Right cardiac atrium (tissue), 5 donors: Measurements from ENCODE around the gene CBARP. TPM values are rescaled to one million over a fixed set of nuclear protein-coding genes. Genes with fewer than 3 reads are reported as not detected.

Experiments
- ATAC-seq, 2 donors: fragments of 200-7000 bp; cut with Tn5 transposase; one replicate each; pipeline versions ENCODE4 v1.8.0 to v1.9.1; 2020; ENCODE audit warnings: moderate library complexity in 2 of 2, mild to moderate bottlenecking in 1 of 2
- DNase-seq, 3 donors: peaks; one replicate each; pipeline ENCODE4 v3.0.0-alpha.2; 2020
- H3K27ac ChIP-seq: one replicate; pipeline ENCODE4 v1.5.1; 2013; ENCODE audit warnings: mild to moderate bottlenecking, low read length, control low read depth, moderate library complexity
- H3K27me3 ChIP-seq: one replicate; pipeline ENCODE4 v1.6.1; 2013; ENCODE audit not compliant: control insufficient read depth, insufficient read depth
- H3K4me1 ChIP-seq: one replicate; pipeline ENCODE4 v1.6.1; 2013; ENCODE audit warnings: low read length; ENCODE audit not compliant: control insufficient read depth, insufficient read depth
- H3K4me3 ChIP-seq: one replicate; pipeline ENCODE4 v1.5.1; 2013; ENCODE audit warnings: low read length, control low read depth
- H3K9me3 ChIP-seq: one replicate; pipeline ENCODE4 v1.6.1; 2013; ENCODE audit warnings: low read length; ENCODE audit not compliant: control insufficient read depth
- WGBS: extraction: QIAGEN DNeasy Blood & Tissue Kit; methylation state at CpG from one replicate; pipeline ENCODE4 v1.1.7; 2013; 5-methylcytosine and 5-hydroxymethylcytosine counted together
- intact Hi-C, 4 donors: fragments of 100-400 bp; cut with DNase I; formaldehyde crosslinking; loops; one replicate each; pipeline versions ENCODE4 v1.11.0 to v1.14.0; 2022 to 2023
- polyA plus RNA-seq: library from polyadenylated mRNA; stranded (reverse); fragments of 200-250 nt; gene quantifications from one replicate; pipeline ENCODE4 v1.2.3, GENCODE V29; 2013
- total RNA-seq, 4 donors: library from RNA; stranded (reverse); fragmentation: NEBNext Ultra II Directional; extraction: Animal tissue kit (Norgen Biotek cat#: 25700); gene quantifications; one replicate each; pipeline ENCODE4 v1.2.1, GENCODE V29; 2021
- donor health status: healthy with polysubstance abuse.
- donor health status: DM: no; HTN: yes; CAD: no.
- donor health status: DM: no; HTN: no; CAD: no.
- donor health status: DM: no; HTN: yes; CAD: no; lungs with severe emphysema.
- donor health status: DM: yes; HTN: yes; CAD: no.

The CBARP gene
- total and polyA plus RNA-seq, 5 donors: 0.89 to 2.2 (median 1.2) TPM

- DNase-seq (no peak), ATAC-seq (peak; percentile 1)
- WGBS: 22% methylated on average over 44 of the region's 44 CpGs
- intact Hi-C loops: no loop called here
- Histone ChIP-seq H3K4me3 (peak overlapping the region; percentile 21), H3K27me3 (no peaks in the 10 kb centered on the region), H3K27ac (peak overlapping the region; percentile 79), H3K9me3 (no peaks in the 10 kb centered on the region), H3K4me1 (peaks cover 15% of the 10 kb centered on the region)
Observed at GRCh38 chr19:1274852-1275259, 37.1 kb upstream of the CBARP start.

GRCh38 chr19:1274081-1274851 is 36.5 kb upstream of the CBARP start:
- intact Hi-C loops: no loop called here
- Histone ChIP-seq H3K4me3 (no peak overlapping the region), H3K27ac (peak overlapping the region; percentile 79), H3K9me3 (no peaks in the 10 kb centered on the region), H3K4me1 (peaks cover 15% of the 10 kb centered on the region), H3K27me3 (no peaks in the 10 kb centered on the region)
- no peak for ATAC-seq
- peak in 2 of 3 donors; percentile 43 to 81 for DNase-seq
- WGBS: 80% methylated on average over 46 of the region's 46 CpGs

- no peak for DNase-seq
- H3K27me3 ChIP-seq: no peaks in the 10 kb centered on the region
- intact Hi-C loops: no loop called here
- H3K27ac ChIP-seq: no peak overlapping the region
- 70% methylated on average over 25 of the region's 25 CpGs for WGBS
- H3K9me3 ChIP-seq: no peaks in the 10 kb centered on the region
- H3K4me3 ChIP-seq: no peak overlapping the region
- no peak for ATAC-seq
- H3K4me1 ChIP-seq: peaks cover 15% of the 10 kb centered on the region
Observed at GRCh38 chr19:1273263-1274041, 35.6 kb upstream of the CBARP start.

GRCh38 chr19:1272423-1273262 is 34.8 kb upstream of the CBARP start:
- intact Hi-C loops: no loop called here
- DNase-seq: no peak
- Histone ChIP-seq H3K4me3 (no peak overlapping the region), H3K27ac (peak overlapping the region; percentile 5), H3K4me1 (peaks cover 15% of the 10 kb centered on the region), H3K9me3 (no peaks in the 10 kb centered on the region), H3K27me3 (no peaks in the 10 kb centered on the region)
- no peak for ATAC-seq
- WGBS: 66% methylated on average over 33 of the region's 33 CpGs

- H3K27ac ChIP-seq: peak overlapping the region; percentile 5
- no peaks in the 10 kb centered on the region for H3K27me3 ChIP-seq
- intact Hi-C loops: no loop called here
- H3K9me3 ChIP-seq: no peaks in the 10 kb centered on the region
- H3K4me1 ChIP-seq: peaks cover 15% of the 10 kb centered on the region
- DNase-seq (peak in 1 of 3 donors; percentile 38), ATAC-seq (no peak)
- no peak overlapping the region for H3K4me3 ChIP-seq
- 65% methylated on average over 37 of the region's 37 CpGs for WGBS
Observed at GRCh38 chr19:1271528-1272422, 34.0 kb upstream of the CBARP start.

- DNase-seq: no peak
- intact Hi-C loops: no loop called here
- ATAC-seq: no peak
Observed at GRCh38 chr19:1270854-1271527, 33.2 kb upstream of the CBARP start.

GRCh38 chr19:1270213-1270853 is 32.5 kb upstream of the CBARP start:
- H3K4me1 ChIP-seq: peaks cover 17% of the 10 kb centered on the region
- peak overlapping the region; percentile 98 for H3K27ac ChIP-seq
- peak overlapping the region; percentile 82 for H3K4me3 ChIP-seq
- H3K27me3 ChIP-seq: no peaks in the 10 kb centered on the region
- ATAC-seq (no peak), DNase-seq (no peak)
- intact Hi-C loops: no loop called here
- H3K9me3 ChIP-seq: no peaks in the 10 kb centered on the region
- WGBS: 25% methylated on average over 8 of the region's 8 CpGs

More at GRCh38 chr19:1270854-1271527, 33.2 kb upstream of the CBARP start:
- peaks cover 16% of the 10 kb centered on the region for H3K4me1 ChIP-seq
- no peak overlapping the region for H3K27ac ChIP-seq
- no peaks in the 10 kb centered on the region for H3K9me3 ChIP-seq
- H3K27me3 ChIP-seq: no peaks in the 10 kb centered on the region
- peak overlapping the region; percentile 82 for H3K4me3 ChIP-seq
- 55% methylated on average over 26 of the region's 26 CpGs for WGBS

GRCh38 chr19:1269478-1270212 is 31.8 kb upstream of the CBARP start:
- no peaks in the 10 kb centered on the region for H3K27me3 ChIP-seq
- H3K4me1 ChIP-seq: peaks cover 15% of the 10 kb centered on the region
- WGBS: under 1% methylated on average over 64 of the region's 64 CpGs
- H3K27ac ChIP-seq: peak overlapping the region; percentile 98
- peak overlapping the region; percentile 82 for H3K4me3 ChIP-seq
- no peaks in the 10 kb centered on the region for H3K9me3 ChIP-seq
- intact Hi-C loops: no loop called here
- ATAC-seq: peak; percentile 11 to 34
- DNase-seq: peak; percentile 94 to 96 (median 95)

- H3K4me1 ChIP-seq: peaks cover 14% of the 10 kb centered on the region
- H3K27me3 ChIP-seq: no peaks in the 10 kb centered on the region
- intact Hi-C loops: no loop called here
- no peaks in the 10 kb centered on the region for H3K9me3 ChIP-seq
- DNase-seq (peak; percentile 100), ATAC-seq (peak; percentile 68 to 81)
- peak within 1 kb of the TSS; percentile 98 for H3K27ac ChIP-seq
- H3K4me3 ChIP-seq: peak within 1 kb of the TSS; percentile 82
- under 1% methylated on average over 50 of the region's 50 CpGs for WGBS
Observed at GRCh38 chr19:1269065-1269477, 31.3 kb upstream of the CBARP start, which contains the start of gene CIRBP. CIRBP (plus strand) TSS chr19:1269332; CDS start chr19:1270934, 1,602 bp downstream.
